SKM-1 treated with dmso at 0.1 percent for 144 hours (cell line): ENCODE measurements around the gene CD244.
"Not testable (repeated sequence)": the region's sequence is repeated elsewhere in the genome, so short reads cannot be mapped to it uniquely, and the experiment has no call there.

Source experiments
- DNase-seq: peaks from one replicate; lab custom pipeline; 2025; ENCODE audit not compliant: unreplicated experiment; lab: John Stamatoyannopoulos, UW

Gene CD244, protein sequence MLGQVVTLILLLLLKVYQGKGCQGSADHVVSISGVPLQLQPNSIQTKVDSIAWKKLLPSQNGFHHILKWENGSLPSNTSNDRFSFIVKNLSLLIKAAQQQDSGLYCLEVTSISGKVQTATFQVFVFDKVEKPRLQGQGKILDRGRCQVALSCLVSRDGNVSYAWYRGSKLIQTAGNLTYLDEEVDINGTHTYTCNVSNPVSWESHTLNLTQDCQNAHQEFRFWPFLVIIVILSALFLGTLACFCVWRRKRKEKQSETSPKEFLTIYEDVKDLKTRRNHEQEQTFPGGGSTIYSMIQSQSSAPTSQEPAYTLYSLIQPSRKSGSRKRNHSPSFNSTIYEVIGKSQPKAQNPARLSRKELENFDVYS

DNA sequence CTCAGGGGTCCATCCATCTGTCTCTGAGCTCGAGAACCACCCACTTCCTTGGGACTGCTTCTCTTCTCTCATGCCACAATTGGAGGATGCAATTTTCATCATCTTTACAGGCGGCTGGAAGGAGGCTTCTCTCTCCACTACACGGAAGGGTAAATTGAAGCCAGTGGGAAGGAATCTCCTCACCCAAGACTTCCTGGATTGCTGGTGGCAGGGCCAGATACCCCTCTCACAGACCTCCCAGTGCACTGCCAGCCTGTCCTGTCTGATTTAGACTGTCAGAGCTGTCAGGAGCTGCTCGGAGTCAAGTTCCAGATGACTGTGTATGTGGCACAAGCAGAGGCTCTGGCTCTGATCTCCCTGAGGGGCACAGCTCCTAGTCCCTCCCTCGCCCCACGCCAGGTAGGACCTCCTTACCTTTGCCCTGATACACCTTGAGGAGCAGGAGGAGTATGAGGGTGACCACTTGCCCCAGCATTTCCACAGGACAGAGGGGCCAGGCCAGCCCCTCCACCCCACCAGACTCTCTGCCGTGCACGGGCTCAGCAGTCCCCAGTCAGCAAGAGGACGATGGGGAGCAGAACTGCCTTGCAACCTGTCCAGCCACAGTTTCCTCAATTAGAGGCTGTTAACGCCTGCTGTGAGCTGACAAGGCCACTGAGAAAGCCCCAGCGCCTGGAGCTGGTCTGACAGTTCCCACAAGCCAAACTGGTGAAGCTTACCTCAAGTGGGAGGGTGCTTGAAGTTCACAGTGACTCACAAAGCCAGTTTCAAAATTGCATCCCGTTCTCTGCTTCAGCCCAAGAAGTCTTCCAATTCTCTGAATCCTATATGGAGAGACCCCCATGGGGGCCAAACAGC lies at the start of gene CD244:
CD244 (minus strand) TSS at position 685 of the 858 bp plus-strand sequence; CDS start at position 475, 210 bp downstream.
- peak; percentile 99 for DNase-seq

DNA sequence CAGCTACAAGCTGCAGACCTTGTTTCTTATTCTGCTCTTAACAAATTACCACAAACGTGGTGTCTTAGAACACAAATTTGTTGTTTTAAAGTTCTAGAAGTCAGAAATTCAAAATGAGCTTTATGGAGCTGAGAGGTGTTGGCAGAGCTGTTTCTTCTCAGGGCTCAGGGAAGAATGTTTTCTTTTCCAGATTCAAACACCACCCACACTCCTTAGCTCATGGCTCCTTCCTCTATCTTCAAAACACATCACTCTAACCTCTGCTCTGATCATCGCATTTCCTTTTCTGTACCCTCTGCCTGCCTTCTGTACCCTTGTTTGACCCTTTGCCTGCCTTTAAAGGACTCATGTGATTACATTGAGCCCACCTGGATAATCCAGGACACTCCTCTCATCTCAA lies 49.2 kb upstream of the CD244 start:
- no peak for DNase-seq

DNA sequence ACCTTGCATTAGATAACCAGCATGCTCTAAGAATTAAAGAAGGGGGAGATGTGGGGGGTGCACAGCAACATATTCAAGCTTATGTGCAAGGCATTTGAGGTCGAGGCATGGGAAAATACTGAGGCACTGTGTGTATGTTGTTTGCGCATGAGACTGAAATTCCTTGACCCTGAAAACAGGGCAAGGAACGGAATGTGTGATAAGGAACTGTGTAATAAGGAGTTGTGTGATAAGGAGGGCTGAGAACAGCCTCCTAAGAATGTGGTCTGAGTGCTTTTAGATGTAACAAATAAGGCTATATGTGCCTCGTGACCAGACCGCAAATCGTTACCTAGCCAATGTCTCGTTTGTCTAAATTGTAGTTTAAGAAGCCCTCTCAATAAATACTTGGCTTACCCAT lies 48.8 kb upstream of the CD244 start:
- no peak for DNase-seq

DNA sequence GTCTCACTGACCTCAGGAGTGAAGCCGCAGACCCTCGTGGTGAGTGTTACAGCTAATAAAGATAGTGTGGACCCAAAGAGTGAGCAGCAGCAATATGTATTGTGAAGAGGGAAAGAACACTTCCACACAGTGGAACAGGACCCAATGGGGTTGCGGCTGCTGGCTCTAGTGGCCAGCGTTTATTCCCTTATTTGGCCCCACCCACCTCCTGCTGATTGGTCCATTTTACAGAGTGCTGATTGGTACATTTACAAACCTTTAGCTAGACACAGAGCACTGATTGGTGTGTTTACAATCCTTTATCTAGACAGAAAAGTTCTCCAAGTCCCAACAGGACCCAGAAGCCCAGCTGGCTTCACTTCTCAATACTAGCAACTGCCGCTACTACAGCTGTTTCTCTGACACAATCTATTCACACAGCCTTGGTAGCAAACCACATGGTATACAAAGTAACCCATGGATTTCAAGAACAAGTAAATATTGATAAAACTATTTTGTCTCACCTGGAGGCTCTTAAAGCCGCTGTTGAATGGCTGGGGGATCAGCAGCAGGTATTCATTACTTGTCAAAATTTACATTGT lies 47.6 kb upstream of the CD244 start:
- no peak for DNase-seq

DNA sequence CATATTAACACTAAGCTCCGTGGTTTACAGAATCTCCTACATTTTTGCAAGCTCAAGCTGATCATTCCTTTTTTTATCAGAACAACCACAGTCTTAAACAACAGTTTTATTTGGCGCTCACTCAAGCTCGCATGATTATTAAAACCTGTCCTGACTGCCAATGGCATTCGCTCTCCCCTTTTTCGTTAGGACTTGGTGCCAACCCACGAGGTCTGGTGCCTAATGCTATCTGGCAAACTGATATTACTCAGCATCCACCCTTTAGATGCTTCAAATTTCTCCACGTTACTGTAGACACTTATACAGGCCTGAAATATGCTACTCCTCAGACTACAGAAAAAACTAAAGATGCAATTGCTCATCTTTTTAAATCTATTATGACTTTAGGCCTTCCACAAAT lies 45.3 kb upstream of the CD244 start:
- no peak for DNase-seq

DNA sequence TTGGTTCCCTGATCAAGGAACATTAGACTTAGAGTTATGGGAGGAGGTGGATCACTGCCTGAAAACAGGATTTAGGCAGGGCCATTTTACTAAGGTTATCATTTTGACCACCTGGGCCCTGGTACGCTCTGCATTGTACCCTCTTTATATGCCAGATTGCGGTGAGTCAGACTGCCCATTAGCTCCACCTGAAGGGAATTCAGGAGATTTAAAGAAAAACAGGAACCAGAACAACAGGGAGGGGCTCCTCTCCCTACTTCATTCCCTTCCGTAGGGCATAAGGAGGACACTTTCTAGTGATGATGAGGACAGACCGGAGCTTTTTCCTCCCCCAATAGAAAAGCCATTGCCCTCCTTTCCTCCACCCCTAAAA lies 42.9 kb upstream of the CD244 start:
- DNase-seq, result no peak

DNA sequence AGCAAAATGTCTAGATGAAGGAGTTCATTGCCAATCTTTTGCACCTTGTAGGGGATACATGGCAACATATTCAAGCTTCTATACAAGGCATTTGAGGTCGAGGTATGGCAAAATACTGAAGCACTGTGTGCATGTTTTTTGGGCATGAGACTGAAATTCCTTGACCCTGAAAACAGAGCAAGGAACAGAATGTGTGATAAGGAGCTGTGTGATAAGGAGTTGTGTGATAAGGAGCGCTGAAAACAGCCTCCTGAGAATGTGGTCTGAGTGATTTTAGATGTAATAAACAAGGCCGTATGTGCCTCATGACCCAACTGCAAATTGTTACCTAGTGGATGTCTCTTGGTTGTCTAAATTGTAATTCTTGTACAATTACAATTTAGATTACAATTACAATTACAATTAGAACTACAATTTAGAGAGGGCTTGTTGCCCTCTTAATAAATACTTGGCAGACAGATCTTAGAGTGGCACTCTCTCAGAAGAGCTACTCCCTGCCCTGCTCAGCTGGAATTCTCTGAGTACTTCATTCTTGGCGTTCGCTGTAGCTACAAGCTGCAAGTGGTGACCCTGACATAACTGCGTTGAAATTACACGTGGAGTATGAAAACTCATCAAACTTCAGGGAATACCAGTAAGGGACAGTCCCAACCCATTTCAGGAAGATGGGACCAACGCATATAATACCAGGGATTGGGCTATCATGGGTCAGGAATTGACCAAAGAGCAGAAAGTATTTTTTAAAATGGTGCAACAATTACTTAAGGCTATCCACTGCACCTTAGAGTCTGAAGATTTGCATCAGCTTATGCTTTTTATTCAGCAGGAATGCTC lies 42.3 kb upstream of the CD244 start:
- no peak for DNase-seq

DNA sequence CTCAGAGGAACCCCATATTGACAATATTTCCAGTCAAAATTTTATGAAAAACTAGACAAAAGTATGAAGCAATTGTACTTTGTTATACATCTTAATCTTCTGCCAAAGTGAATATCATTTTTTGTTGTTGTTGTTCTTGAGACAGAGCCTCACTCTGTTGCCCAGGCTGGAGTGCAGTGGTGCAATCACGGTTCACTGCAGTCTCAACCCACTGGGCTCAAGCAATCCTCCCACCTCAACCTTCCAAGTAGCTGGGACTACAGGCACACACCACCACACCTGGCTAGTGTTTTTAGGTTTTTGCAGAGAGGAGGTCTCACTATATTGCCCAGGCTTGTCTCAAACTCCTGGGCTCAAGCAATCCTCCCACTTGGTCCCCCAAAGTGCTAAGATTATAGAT lies 39.6 kb upstream of the CD244 start:
- DNase-seq, result not testable (repeated sequence)

DNA sequence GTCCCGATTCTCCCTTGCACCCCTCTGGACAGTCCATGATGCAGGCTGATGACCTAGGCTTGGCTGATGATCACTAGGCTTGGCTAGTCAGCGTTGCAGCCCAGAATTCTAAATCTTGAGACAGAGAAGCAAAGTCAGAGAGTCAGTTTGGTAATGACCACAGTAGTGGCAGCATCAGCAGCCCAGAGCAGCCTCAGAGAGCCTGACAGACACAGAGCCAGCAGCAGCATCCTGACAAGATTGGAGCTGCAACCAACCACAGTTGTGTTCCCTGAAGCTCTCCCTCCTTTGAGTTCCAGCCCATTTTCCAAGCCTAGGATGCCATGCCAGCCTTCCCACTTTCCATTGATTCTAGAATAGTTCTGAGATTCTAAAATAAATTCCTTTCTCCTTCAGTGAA lies 39.1 kb upstream of the CD244 start:
- no peak for DNase-seq

DNA sequence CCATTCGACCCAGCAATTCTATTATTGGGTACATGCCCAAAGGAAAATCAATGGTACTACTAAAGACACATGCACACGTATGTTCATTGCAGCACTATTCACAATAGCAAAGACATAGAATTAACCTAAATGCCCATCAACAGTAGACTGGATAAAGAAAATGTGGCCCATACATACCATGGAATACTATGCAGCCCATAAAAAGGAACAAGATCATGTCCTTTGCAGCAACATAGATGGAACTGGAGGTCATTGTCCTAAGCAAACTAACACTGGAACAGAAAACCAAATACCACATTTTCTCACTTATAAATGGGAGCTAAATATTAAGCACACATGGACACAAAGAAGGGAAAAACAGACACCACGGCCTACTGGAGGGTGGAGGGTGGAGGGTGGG lies 38.0 kb upstream of the CD244 start:
- not testable (repeated sequence) for DNase-seq

DNA sequence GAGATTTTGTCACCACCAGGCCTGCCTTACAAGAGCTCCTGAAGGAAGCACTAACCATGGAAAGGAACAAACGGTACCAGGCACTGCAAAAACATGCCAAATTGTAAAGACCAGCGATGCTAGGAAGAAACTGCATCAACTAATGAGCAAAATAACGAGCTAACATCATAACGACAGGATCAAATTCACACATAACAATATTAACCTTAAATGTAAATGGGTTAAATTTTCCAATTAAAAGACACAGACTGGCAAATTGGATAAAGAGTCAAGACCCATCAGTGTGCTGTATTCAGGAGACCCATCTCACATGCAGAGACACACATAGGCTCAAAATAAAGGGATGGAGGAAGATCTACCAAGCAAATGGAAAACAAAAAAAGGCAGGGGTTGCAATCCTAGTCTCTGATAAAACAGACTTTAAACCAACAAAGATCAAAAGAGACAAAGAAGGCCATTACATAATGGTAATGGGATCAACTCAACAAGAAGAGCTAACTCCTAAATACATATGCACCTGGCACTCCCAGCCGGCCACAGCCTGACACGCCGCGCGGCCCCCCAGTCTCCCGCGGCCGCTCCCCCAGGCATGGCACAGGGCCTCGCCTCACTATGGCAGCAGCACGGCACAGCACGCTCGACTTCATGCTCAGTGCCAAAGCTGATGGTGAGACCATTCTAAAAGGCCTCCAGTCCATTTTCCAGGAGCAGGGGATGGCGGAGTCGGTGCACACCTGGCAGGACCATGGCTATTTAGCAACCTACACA lies 31.9 kb upstream of the CD244 start:
- not testable (repeated sequence) for DNase-seq

DNA sequence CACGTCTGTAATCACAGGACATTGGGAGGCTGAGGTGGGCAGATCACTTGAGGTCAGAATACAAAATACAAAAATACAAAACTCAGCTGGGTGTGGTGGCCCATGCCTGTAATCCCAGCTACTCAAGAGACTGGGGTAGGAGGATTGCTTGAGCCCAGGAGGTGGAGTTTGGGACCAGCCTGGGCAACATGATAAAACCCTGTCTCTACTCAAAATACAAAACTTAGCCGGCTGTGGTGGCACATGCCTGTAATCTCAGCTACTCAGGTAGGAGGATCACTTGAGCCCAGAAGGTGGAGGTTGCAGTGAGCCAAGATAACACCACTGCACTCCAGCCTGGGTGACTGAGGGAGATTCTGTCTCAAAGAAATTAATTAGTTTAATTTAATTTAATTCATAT lies 28.8 kb upstream of the CD244 start:
- no peak for DNase-seq

DNA sequence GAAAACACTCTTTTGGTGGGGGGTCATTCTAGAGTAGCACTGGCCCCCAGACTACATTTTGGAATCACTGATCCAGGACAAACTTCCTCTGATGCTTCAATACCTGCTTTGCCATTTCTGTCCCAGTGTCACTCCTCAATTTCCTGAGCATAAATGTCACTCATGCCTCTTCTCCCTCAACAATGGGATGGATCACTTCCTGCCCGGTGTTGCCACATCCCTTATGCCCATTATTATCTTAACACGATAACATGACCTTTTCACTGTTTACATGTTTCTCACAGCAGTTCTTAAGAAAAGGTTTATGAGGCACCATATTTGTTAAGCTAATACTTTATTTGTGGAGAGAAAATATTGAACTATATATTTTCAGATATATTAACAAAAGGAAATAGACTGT lies 26.2 kb upstream of the CD244 start:
- DNase-seq, result no peak

DNA sequence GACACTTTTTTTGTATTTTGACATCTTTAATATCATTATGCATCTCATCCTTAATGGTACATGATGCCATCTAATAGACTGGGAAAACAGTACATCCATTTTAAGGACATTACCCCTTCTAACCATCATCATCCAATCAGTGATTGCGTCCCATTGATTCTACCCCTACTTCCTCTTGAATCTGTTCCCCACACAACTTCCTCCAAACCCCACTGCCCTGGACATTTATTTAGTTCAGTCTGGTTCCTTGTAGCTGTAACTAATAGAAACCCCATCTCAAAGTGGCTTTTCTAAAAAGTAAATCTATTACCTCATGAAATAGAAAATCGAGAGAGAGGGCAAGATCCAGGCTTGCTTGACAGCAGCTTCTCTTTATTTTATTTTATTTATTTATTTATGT lies 24.4 kb upstream of the CD244 start:
- DNase-seq, result peak; percentile 48

DNA sequence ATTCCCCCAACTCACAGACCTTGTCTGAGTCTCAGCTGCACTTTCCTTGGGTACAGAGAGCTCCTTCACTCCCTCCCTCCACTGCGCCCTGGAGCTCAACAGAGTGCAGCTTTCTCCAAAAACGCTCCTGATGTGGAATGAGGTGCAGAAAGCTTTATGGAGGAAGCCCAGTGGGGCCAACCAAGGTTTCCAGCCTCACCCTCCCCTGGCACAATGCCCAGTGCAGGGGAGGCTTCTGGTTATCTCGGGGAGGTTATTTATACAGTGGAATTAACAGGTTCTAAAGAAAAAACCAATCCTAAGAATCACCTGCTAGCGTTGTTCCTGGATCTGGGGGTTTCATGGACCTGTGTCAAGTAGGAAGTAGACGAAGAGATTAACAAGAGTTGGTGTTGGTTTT lies 22.4 kb upstream of the CD244 start, which contains the start of gene ITLN1:
ITLN1 (minus strand) TSS at position 139 of the 400 bp plus-strand sequence. CDS start 303 bp downstream, outside the sequence.
- DNase-seq, result no peak

DNA sequence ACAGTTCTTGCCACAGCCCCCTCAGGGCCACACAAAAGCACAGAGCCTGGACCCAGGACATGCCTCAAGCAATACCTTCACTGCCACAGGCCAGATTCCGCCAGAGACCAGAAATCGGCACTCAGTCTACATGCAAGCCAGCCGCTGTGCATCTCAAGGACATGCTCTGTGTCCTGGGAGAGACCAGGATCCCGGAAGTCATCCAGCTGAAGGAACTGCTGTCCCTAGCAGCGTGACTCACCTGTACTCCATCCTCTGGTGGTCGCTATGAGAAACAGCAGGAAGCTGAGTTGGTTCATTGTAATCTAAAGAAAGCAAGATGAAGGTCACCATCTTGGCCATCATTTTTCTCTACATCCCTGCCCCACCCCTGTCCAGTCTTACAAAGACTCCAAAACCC lies 21.9 kb upstream of the CD244 start:
- DNase-seq, result no peak

DNA sequence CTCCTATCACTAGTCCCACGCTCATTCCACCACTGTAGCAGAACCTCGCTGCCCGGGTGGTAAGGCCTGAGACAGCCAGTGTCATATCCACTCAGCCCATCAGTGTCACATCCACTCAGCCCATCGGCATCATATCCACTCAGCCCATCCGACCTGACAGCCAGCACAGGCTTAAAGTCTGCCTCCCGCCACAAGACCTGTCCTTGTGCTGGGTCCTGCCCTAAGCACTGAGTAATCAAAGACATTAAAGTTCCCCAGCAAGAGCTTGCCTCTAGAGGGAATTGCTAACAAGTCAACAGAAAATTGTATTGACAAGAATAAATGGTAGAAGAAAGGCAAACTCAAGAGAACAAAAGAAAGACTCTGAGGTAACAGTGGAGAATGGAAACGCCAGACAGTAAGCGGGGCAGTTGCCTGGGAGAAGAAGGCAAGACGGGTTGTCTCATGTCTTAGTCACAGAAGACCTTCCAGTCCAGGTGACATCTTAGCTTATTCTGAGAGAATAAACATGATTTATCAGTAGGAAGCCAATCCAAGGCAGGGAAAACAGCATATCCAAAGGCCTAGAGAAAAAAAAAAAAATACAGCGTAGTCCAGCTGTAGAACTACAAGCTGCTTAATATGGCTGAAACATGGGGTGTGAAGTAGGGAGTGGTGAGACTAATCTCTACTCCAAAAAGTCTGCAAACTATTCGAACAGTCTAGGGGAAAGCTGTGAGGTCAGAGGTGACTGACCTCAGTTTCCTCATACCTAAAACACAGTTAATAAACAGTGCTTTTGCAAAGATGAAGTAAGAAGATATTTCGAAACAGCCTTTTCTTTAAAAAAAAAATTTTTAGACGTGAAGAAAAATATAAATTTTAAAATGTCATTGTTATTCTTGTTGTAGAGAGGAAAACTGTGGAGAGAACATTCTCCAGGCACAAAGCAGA lies 21.2 kb upstream of the CD244 start:
- DNase-seq, result peak; percentile 43

DNA sequence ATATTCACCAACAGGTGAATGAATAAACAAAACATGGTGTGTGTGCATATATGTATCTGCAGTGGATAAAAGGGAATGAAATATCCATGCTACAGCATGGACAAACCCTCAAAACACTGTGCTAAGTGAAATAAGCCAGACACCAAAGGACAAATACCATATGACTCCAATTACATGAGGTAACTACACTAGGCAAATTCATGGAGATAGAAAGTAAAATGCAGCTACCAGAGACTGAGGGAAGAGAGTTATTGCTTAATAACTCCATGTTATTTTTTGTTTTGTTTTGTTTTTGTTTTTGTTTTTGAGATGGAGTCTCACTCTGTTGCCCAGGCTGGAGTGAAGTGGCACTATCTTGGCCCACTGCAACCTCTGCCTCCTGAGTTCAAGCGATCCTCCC lies 19.9 kb upstream of the CD244 start:
- no peak for DNase-seq

DNA sequence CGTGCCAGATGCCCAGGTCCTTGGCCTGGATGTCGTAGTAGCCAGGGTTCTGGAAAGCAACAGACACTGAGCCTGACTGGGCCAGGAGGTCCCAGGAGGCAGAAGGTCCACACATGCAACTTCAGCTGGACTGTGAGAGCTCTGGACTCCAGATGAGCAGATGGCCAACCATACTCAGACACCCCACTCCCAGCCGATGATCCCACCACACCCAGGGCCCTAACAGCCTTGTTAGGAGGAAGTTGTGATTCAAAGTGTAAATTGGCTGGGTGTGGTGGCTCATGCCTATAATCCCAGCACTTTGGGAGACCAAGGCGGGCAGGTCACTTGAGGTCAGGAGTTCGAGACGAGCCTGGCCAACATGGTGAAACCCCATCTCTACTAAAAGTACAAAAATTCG lies 18.6 kb upstream of the CD244 start:
- DNase-seq, result not testable (repeated sequence)
